EL (cell line): ENCODE data around the gene TCTA.

Source experiments
- DNase-seq: peaks from one replicate; pipeline ENCODE4 v3.0.0-alpha.2; 2016

The TCTA gene

DNA sequence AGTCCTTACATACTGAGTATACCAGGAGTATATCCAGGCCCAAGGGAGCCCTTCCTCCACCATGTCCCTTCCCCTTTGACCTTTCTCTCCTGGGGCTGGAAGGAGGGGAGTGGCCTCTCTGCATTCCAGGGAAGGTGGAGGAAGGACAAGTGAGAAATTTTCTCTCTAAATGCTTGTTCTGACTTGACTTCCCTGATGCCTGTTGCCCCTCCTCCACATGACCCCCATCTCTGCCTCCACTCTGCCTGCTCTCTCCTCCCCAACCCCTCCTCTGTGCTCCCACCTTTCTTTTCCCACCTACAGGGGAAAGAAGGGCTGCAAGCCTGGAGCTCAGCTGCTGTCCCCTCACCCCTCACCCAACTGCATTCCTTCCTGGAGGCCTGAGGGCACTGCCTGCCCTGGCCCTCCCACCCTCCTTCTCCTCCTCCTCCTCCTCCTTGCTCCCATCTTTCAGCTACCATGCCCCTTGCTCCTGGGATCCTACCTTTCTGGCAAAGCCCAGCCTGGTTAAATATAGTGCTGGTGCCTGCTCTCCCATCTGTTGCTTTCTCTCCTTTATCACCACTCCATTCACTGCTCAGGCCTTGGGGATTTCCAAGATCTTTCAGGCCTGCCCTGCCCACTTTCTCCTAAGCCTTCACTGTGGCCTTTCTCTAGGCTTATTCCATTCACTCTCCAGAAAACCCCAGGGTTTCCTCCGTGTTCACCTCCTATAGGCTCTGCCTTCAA lies 49.4 kb downstream of the TCTA start:
- DNase-seq = peak; percentile 37

DNA sequence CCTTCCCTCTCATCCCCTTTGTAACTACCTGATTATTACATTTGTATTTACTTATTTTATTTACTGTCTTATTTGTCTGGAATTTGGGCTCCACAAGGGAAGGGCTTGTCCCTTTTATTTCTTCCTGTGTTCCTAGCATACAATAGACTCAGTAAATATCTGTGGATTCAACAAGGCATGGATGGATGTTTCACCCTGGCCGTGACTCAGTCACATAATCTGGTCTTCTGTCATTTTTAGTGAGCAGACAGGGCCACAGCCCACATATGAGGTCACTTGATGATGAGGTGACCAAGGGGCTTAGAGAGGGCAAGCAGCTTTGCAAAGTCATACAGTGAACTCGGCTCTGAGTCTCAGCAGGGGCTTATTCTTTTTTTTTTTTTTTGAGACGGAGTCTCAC lies 50.0 kb downstream of the TCTA start:
- peak; percentile 63 for DNase-seq

GRCh38 chr3:49465270-49466034 lies 53.2 kb downstream of the TCTA start:
- DNase-seq = no peak
